HepG2 (cell line): ENCODE data around the gene LAMA5. TPM values are rescaled to one million over a fixed set of nuclear protein-coding genes. Genes with fewer than 3 reads are reported as not detected.

Source experiments
- ATAC-seq: fragments of 200-7000 bp; cut with Tn5 transposase; 3 replicates; pipeline ENCODE4 v1.9.1; 2020; ENCODE audit warnings: mild to moderate bottlenecking, moderate library complexity
- BruUV-seq: library from RNA; stranded (reverse); fragments of 400-500 nt; replicated peaks from 2 replicates; lab custom pipeline; 2021; lab: Mats Ljungman, UMichigan
- CTCF ChIA-PET: fragments of 300-600 bp; formaldehyde crosslinking; extraction: SDS; loops from one replicate; lab custom pipeline; 2021; ENCODE audit warnings: low total read pairs, inconsistent platforms, low intra/inter-chr PET ratio; lab: Yijun Ruan, JAX
- POLR2A ChIA-PET: fragments of 350-600 bp; sonication (Branson Sonifier 250); formaldehyde crosslinking; loops from one replicate; lab custom pipeline; 2020; ENCODE audit warnings: antibody characterized with exemption, inconsistent platforms; lab: Yijun Ruan, JAX
- DNase-seq: peaks from one replicate; pipeline ENCODE4 v3.0.0-alpha.2; 2015; ENCODE audit warnings: low spot score
- FAIRE-seq: peaks from 3 replicates; lab custom pipeline; 2011; peaks lifted over from hg19 to GRCh38; lab: Jason Lieb, UNC
- H2AFZ ChIP-seq: one replicate; pipeline ENCODE4 v1.6.1; 2011; ENCODE audit warnings: low read length, inconsistent platforms
- H3K27ac ChIP-seq: fragments of 300-600 bp; 3 replicates; pipeline ENCODE4 v1.8.0; 2011; ENCODE audit warnings: mixed run types, mild to moderate bottlenecking, mixed read lengths, low read length, inconsistent platforms; ENCODE audit not compliant: insufficient read depth; ENCODE audit errors: extremely low read length
- H3K27me3 ChIP-seq, 2 experiments: fragments of 200-600 bp in 1 of 2; 2 replicates in 1 of 2; 3 replicates in 1 of 2; pipeline versions ENCODE4 v1.6.0 to v1.8.0; 2011; ENCODE audit warnings: low read length in 2 of 2, mild to moderate bottlenecking in 2 of 2, moderate library complexity in 2 of 2, inconsistent platforms in 1 of 2; ENCODE audit not compliant: insufficient read depth in 2 of 2, control insufficient read depth in 1 of 2
- H3K36me3 ChIP-seq, 2 experiments: fragments of 200-600 bp in 1 of 2; replicated peaks in 1 of 2; 2 replicates in 1 of 2; 3 replicates in 1 of 2; pipeline versions ENCODE4 v1.5.1 to v1.8.0; 2011; ENCODE audit warnings: low read length in 2 of 2, inconsistent platforms in 1 of 2; ENCODE audit not compliant: insufficient read depth in 2 of 2, control insufficient read depth in 1 of 2
- H3K4me1 ChIP-seq: 2 replicates; pipeline ENCODE4 v1.5.1; 2012; ENCODE audit warnings: low read length, inconsistent platforms; ENCODE audit not compliant: insufficient read depth
- H3K4me2 ChIP-seq: 2 replicates; pipeline ENCODE4 v1.6.0; 2011; ENCODE audit warnings: low read depth, low read length, inconsistent platforms
- H3K4me3 ChIP-seq, 3 experiments: fragments of 200-600 bp in 1 of 3; sonication (generic), shearing (Covaris generic) in 1 of 3; replicated peaks in 1 of 3; 2 replicates each; pipeline ENCODE4 v1.5.1; 2011 to 2016; ENCODE audit warnings: low read length in 3 of 3, inconsistent platforms in 2 of 3, low read depth in 2 of 3, mild to moderate bottlenecking in 2 of 3, control low read depth in 1 of 3, mixed read lengths in 1 of 3; ENCODE audit not compliant: insufficient read depth in 1 of 3
- H3K79me2 ChIP-seq: one replicate; pipeline ENCODE4 v1.6.1; 2011; ENCODE audit warnings: low read length, inconsistent platforms; ENCODE audit not compliant: insufficient read depth
- H3K9ac ChIP-seq: 2 replicates; pipeline ENCODE4 v1.6.0; 2011; ENCODE audit warnings: mild to moderate bottlenecking, low read depth, low read length, inconsistent platforms; ENCODE audit not compliant: insufficient read depth
- H3K9me3 ChIP-seq: 2 replicates; pipeline ENCODE4 v1.5.1; 2012; ENCODE audit warnings: mild to moderate bottlenecking, low read length
- H4K20me1 ChIP-seq: 2 replicates; pipeline ENCODE4 v1.6.0; 2011; ENCODE audit warnings: inconsistent platforms, mild to moderate bottlenecking, low read length, moderate library complexity; ENCODE audit not compliant: insufficient read depth
- CAMTA2 ChIP-seq: sonication (generic); formaldehyde crosslinking; IDR thresholded peaks from 2 replicates; pipeline ENCODE4 v1.4.0; 2020; ENCODE audit warnings: mild to moderate bottlenecking, missing genetic modification reagents, borderline replicate concordance
- HNRNPLL ChIP-seq: fragments of 200-400 bp; formaldehyde crosslinking; IDR thresholded peaks from 2 replicates; pipeline ENCODE4 v1.6.1; 2017; ENCODE audit warnings: mild to moderate bottlenecking, low read depth, low read length; ENCODE audit not compliant: poor library complexity, severe bottlenecking
- MXD1 ChIP-seq: sonication (generic); formaldehyde crosslinking; IDR thresholded peaks from 2 replicates; pipeline ENCODE4 v1.4.0; 2020; ENCODE audit warnings: mild to moderate bottlenecking, missing genetic modification reagents
- RBFOX2 ChIP-seq: fragments of 200-400 bp; formaldehyde crosslinking; IDR thresholded peaks from 2 replicates; pipeline ENCODE4 v1.6.1; 2017; ENCODE audit warnings: low read depth, mild to moderate bottlenecking, low read length
- RBM39 ChIP-seq: fragments of 200-400 bp; formaldehyde crosslinking; IDR thresholded peaks from one replicate; pipeline ENCODE4 v1.6.1; 2018; ENCODE audit warnings: antibody characterized with exemption, mild to moderate bottlenecking, low read depth, low read length; ENCODE audit not compliant: poor library complexity, severe bottlenecking
- THYN1 ChIP-seq: sonication (generic); formaldehyde crosslinking; IDR thresholded peaks from 2 replicates; pipeline ENCODE4 v1.8.1; 2023; ENCODE audit warnings: low read depth, mild to moderate bottlenecking, moderate library complexity, missing genetic modification reagents, borderline replicate concordance
- TRIM24 ChIP-seq: sonication (generic); formaldehyde crosslinking; IDR thresholded peaks from 2 replicates; pipeline ENCODE4 v1.8.0; 2022; ENCODE audit warnings: mild to moderate bottlenecking, missing genetic modification reagents
- ZBTB43 ChIP-seq: sonication (generic); formaldehyde crosslinking; conservative IDR thresholded peaks from 2 replicates; pipeline ENCODE4 v1.4.0; 2020; ENCODE audit warnings: missing genetic modification reagents
- ZNF121 ChIP-seq: sonication (generic); formaldehyde crosslinking; IDR thresholded peaks from 2 replicates; pipeline ENCODE4 v1.5.0; 2020; ENCODE audit warnings: mild to moderate bottlenecking, missing genetic modification reagents
- ZNF136 ChIP-seq: sonication (generic); formaldehyde crosslinking; IDR thresholded peaks from 2 replicates; pipeline ENCODE4 v1.8.1; 2022; ENCODE audit warnings: low read depth, mild to moderate bottlenecking, moderate library complexity, missing genetic modification reagents
- ZNF703 ChIP-seq: sonication (generic); formaldehyde crosslinking; IDR thresholded peaks from 2 replicates; pipeline ENCODE4 v1.5.1; 2020; ENCODE audit warnings: missing genetic modification reagents, mild to moderate bottlenecking, moderate library complexity, borderline replicate concordance
- WGBS: methylation state at CpG from one replicate; pipeline ENCODE4 v1.1.6; 2017; ENCODE audit warnings: low lambda C conversion rate; 5-methylcytosine and 5-hydroxymethylcytosine counted together
- in situ Hi-C: cut with HindIII; loops from 2 replicates; pipeline ENCODE4 v1.10.0; 2017; ENCODE audit warnings: low pct_unique_long_range_greater_than_20kb; ENCODE audit not compliant: extremely low pct_ligation_motif_present
- intact Hi-C: fragments of 100-400 bp; cut with micrococcal nuclease; formaldehyde crosslinking; loops from one replicate; pipeline ENCODE4 v1.10.0; 2022; ENCODE audit not compliant: unreplicated experiment
- polyA plus RNA-seq, 8 experiments: library from polyadenylated mRNA; depleted of rRNA in 3 of 8; stranded (reverse) in 7 of 8; unstranded in 1 of 8; fragments of >200 nt; fragmentation: Illumina TruSeq in 4 of 8; extraction: Trizol in 4 of 8; gene quantifications; 2 replicates each; pipeline versions ENCODE4 v1.2.1 to v1.2.3, GENCODE V29; 2011 to 2016; ENCODE audit warnings: low read depth in 4 of 8, missing spikeins in 1 of 8, mixed read lengths in 1 of 8; ENCODE audit not compliant: insufficient read depth in 1 of 8
- total RNA-seq, 5 experiments: library from RNA; depleted of rRNA; stranded (reverse); fragments of >200 nt; fragmentation: Illumina TruSeq; extraction: Trizol; gene quantifications; 2 replicates each; pipeline ENCODE4 v1.2.3, GENCODE V29; 2016; ENCODE audit warnings: low read depth in 1 of 5
- TF ChIP-seq, protein P1 (sequence below): sonication (generic); formaldehyde crosslinking; IDR thresholded peaks from 2 replicates; pipeline ENCODE4 v1.5.1; 2020; ENCODE audit warnings: mild to moderate bottlenecking, missing genetic modification reagents, moderate library complexity
- TF ChIP-seq, protein P2 (sequence below): sonication (generic); formaldehyde crosslinking; IDR thresholded peaks from 2 replicates; pipeline ENCODE4 v1.5.0; 2020; ENCODE audit warnings: mild to moderate bottlenecking, missing genetic modification reagents, moderate library complexity

LAMA5 gene
- total and polyA plus RNA-seq, 2 of the 13 experiments (the other 11 are each of a cell fraction or from before 2014, with no cell fraction given) = 21.0 to 44.7 TPM

DNA sequence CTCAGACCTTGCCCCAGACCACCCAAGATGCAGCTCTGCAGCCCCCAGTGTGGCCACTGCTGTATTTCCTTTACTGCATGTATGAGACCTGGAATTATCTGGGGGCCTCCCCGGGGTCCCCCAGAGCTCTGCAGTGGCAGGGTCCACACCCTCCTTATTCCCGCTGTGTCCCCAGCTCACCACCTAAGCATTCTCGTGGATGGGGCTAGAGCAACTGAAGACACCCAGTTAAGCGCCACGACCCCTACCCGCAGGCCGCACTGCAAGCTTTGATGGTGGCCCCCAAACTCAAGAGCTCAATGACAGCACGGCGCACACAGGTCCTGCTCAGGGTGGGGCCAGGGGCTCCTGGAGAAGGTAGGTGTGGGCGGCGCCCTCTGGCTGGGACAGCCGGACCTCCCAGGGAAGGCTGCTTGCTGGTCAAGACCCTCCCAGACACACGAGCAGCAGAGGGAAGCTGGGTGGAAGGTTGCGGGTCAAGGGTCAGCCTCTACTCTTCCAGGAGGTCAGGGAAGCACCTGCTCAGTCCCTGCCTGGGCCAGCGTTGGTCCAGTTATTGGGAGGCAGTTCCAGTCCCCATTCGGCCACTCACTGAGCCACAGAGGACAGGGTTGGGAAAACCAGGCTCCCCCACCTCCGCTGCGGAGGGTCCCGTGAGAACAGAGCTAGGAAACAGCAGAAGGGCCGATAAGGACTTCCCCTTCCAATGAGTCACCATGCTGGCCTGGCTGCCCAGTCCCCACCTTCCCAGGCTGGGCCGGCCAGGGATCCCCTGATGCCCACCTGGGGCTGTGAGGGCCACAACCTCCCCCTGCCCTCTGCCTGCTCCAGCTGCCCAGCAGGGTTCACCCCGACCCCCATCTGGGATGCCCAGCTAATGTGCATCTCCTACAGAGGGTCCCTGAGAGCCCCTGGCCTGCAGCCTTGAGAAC is 2.9 kb downstream of the LAMA5 start (continued):
- TF ChIP-seq TRIM24 (CRISPR knock-in tag) = no peak
- TF ChIP-seq HNRNPLL = peak; percentile 21
- TF ChIP-seq, protein P1, sequence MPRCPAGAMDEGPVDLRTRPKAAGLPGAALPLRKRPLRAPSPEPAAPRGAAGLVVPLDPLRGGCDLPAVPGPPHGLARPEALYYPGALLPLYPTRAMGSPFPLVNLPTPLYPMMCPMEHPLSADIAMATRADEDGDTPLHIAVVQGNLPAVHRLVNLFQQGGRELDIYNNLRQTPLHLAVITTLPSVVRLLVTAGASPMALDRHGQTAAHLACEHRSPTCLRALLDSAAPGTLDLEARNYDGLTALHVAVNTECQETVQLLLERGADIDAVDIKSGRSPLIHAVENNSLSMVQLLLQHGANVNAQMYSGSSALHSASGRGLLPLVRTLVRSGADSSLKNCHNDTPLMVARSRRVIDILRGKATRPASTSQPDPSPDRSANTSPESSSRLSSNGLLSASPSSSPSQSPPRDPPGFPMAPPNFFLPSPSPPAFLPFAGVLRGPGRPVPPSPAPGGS = peak; percentile 32; the same call in 1 of the 2 replicates

- FAIRE-seq (no peak), ATAC-seq (no peak), DNase-seq (no peak)
- peaks cover 59% of the 10 kb centered on the region for H3K4me1 ChIP-seq
- no peak overlapping the region for H2AFZ ChIP-seq
- peaks cover 18 to 24% of the 10 kb centered on the region in 2 experiments for H3K36me3 ChIP-seq
- peak overlapping the region; percentile 5 for H3K27ac ChIP-seq
- no peak overlapping the region for H3K4me3 ChIP-seq
- no TSS peak for BruUV-seq
- POLR2A ChIA-PET = interaction anchor here (0.7 to 10.1 kb wide), 4 partner anchors 13 to 57 kb away, joined by 3 to 187 read pairs (median 52); partner anchors contain the start of genes ADRM1 and RPS21
- H3K4me2 ChIP-seq = no peak overlapping the region
- CTCF ChIA-PET = interaction anchor here (1.1 kb wide), 1 partner anchor 14 kb away, joined by 3 read pairs; no protein-coding TSS in a partner anchor
- WGBS = 93% methylated on average over 19 of the region's 20 CpGs
- H4K20me1 ChIP-seq = peaks cover 30% of the 10 kb centered on the region
- in situ Hi-C loops = no loop called here
- intact Hi-C loops = loop anchor here (10.0 kb wide), 1 partner anchor 1602 kb away; the partner anchor contains the start of gene ZNF512B
- no peak overlapping the region for H3K9ac ChIP-seq
- no peaks in the 10 kb centered on the region for H3K27me3 ChIP-seq
- H3K79me2 ChIP-seq = peaks cover 38% of the 10 kb centered on the region
- H3K9me3 ChIP-seq = no peaks in the 10 kb centered on the region
- TF ChIP-seq ZNF136 (no peak), ZNF121 (CRISPR knock-in tag) (no peak), MXD1 (CRISPR knock-in tag) (no peak), RBM39 (no peak), THYN1 (CRISPR knock-in tag) (no peak), CAMTA2 (CRISPR knock-in tag) (0 out of 2 replicates have a peak, but pooled peaks have one; percentile 44), RBFOX2 (peak; percentile 44), ZBTB43 (CRISPR knock-in tag) (no peak), ZNF703 (CRISPR knock-in tag) (no peak)
- TF ChIP-seq, protein P2, sequence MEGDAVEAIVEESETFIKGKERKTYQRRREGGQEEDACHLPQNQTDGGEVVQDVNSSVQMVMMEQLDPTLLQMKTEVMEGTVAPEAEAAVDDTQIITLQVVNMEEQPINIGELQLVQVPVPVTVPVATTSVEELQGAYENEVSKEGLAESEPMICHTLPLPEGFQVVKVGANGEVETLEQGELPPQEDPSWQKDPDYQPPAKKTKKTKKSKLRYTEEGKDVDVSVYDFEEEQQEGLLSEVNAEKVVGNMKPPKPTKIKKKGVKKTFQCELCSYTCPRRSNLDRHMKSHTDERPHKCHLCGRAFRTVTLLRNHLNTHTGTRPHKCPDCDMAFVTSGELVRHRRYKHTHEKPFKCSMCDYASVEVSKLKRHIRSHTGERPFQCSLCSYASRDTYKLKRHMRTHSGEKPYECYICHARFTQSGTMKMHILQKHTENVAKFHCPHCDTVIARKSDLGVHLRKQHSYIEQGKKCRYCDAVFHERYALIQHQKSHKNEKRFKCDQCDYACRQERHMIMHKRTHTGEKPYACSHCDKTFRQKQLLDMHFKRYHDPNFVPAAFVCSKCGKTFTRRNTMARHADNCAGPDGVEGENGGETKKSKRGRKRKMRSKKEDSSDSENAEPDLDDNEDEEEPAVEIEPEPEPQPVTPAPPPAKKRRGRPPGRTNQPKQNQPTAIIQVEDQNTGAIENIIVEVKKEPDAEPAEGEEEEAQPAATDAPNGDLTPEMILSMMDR (CRISPR knock-in tag) = peak; percentile 14; the same call in 1 of the 2 replicates
Observed at GRCh38 chr20:62362991-62363919, 3.9 kb downstream of the LAMA5 start.
